Suprapubic skin (tissue), 3 donors: Measurements from ENCODE around the gene OGG1.

Experiments used
- EP300 ChIP-seq: sonication (generic); formaldehyde crosslinking; IDR thresholded peaks from one replicate; pipeline ENCODE4 v1.6.1; 2017; ENCODE audit warnings: antibody characterized with exemption
- POLR2A ChIP-seq, 2 donors: fragments of 450-650 bp; IDR thresholded peaks; one replicate each; pipeline ENCODE4 v1.6.1; 2017; ENCODE audit warnings: antibody characterized with exemption in 2 of 2, mild to moderate bottlenecking in 2 of 2, moderate library complexity in 2 of 2
- TF ChIP-seq, protein P1 (sequence below), 2 donors: fragments of 200-600 bp in 1 of 2; fragments of 450-650 bp in 1 of 2; sonication (generic) in 1 of 2; IDR thresholded peaks; one replicate each; pipeline ENCODE4 v1.5.1; 2016 to 2019; ENCODE audit warnings: antibody characterized with exemption in 2 of 2, mild to moderate bottlenecking in 1 of 2, moderate library complexity in 1 of 2

DNA sequence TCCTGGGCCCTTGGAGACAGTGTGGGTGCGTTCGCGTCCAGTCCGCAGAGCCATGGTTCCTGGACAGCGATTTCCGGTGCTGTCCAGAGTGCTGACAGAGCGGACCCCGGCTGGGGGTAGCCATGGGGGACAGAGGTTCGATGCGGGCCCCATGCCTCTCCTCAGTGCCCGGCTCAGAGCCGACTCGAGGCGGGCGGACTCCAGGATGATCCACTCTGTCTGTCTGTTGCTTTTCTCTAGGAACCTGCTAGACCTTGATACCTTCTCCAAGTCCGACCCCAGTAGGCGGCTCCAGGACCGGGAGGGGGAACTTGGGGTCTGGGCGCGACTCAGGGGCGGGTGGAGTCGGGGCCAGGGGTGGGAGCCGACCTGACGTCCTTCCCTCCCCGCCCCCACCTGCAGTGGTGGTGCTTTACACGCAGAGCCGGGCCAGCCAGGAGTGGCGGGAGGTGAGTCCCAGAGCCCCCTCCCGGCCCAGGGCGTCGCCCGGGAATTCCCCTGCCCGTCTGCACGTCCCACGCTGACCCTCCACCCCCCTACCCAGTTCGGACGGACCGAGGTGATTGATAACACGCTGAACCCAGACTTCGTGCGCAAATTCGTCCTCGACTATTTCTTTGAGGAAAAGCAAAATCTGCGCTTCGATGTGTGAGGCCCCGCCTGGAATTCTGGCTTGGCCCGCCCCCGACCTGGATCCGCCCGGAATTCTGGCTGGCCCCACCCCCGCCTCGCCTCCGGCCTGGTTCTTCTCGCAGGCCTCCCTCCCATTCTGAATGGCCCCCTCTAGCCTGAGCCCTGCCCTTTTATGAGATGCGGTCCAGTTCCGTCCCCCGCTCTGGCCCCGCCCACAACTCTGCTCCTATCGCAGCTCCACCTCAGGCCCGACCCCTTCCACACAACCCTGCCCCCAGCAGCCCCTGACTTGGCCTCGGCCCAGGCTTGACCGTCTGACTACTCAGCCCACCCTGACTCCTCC lies 45.1 kb upstream of the OGG1 start:
- no peak for TF ChIP-seq POLR2A (IDR thresholded peaks at IDR 0.05)
- TF ChIP-seq EP300: no peak
- TF ChIP-seq, protein P1, sequence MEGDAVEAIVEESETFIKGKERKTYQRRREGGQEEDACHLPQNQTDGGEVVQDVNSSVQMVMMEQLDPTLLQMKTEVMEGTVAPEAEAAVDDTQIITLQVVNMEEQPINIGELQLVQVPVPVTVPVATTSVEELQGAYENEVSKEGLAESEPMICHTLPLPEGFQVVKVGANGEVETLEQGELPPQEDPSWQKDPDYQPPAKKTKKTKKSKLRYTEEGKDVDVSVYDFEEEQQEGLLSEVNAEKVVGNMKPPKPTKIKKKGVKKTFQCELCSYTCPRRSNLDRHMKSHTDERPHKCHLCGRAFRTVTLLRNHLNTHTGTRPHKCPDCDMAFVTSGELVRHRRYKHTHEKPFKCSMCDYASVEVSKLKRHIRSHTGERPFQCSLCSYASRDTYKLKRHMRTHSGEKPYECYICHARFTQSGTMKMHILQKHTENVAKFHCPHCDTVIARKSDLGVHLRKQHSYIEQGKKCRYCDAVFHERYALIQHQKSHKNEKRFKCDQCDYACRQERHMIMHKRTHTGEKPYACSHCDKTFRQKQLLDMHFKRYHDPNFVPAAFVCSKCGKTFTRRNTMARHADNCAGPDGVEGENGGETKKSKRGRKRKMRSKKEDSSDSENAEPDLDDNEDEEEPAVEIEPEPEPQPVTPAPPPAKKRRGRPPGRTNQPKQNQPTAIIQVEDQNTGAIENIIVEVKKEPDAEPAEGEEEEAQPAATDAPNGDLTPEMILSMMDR (IDR thresholded peaks at IDR 0.05): no peak
